ELR (cell line): ENCODE data around the gene GRK2.
A peak's percentile ranks its signal among the peaks of the same experiment; 100 is the strongest.
"Not testable (repeated sequence)": the region's sequence is repeated elsewhere in the genome, so short reads cannot be mapped to it uniquely, and the experiment has no call there.

ENCODE experiments used
- DNase-seq: peaks from one replicate; pipeline ENCODE4 v3.0.0-alpha.2; 2015; ENCODE audit warnings: low read depth

Gene GRK2

DNA sequence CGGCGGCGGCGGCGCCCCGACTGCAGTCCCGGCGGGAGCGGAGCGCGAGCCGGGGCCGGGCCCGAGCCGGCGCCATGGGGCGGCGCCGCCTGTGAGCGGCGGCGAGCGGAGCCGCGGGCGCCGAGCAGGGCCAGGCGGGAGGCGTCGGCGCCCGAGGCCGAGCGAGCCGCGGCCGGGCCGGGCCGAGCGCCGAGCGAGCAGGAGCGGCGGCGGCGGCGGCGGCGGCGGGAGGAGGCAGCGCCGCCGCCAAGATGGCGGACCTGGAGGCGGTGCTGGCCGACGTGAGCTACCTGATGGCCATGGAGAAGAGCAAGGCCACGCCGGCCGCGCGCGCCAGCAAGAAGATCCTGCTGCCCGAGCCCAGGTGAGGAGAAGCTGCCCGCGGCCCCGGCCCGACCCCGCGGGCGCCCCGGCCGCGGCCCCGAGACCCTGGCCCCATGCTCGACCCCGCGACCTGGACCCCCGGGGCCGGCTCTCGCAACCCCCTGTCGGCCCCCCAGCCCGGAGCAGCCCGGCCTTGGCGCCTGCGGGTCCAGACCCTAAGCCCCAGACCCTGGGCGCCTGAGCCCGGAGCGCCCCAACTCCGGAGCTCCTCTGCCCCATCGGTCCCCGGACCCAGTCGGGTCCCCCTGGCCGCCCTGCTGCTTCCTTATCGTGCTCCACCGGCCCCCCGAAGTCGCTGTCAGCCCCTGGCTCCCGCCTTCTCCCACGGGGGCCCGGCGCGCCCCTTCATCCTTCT, at the start of gene GRK2:
Gene GRK2, plus strand, starts transcription at position 25 of the 739 bp plus-strand sequence. Its CDS starts 227 bp downstream, at position 252.
- peak; percentile 67 for DNase-seq

- no peak for DNase-seq
Observed at GRCh38 chr11:67227726-67228125, 38.5 kb upstream of the GRK2 start.

GRCh38 chr11:67230406-67230805, 35.9 kb upstream of the GRK2 start:
- DNase-seq = no peak

DNA sequence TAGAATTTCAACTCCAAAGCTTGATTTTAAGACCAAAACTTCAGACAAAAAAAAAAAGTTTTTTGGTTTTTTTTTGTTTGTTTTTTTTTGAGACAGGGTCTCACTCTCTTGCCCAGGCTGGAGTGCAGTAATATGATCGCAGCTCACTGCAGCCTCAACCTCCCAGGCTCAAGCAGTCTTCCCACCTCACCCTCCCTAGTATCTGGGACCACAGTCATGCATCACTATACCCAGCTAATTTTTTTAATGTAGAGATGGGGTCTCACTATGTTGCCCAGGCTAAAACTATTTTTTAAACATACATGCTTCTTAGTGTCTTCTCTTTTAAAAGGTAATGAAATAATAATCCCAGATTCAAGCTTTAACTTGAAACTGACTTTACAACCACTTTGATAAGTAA, 35.4 kb upstream of the GRK2 start:
- DNase-seq = no peak

DNA sequence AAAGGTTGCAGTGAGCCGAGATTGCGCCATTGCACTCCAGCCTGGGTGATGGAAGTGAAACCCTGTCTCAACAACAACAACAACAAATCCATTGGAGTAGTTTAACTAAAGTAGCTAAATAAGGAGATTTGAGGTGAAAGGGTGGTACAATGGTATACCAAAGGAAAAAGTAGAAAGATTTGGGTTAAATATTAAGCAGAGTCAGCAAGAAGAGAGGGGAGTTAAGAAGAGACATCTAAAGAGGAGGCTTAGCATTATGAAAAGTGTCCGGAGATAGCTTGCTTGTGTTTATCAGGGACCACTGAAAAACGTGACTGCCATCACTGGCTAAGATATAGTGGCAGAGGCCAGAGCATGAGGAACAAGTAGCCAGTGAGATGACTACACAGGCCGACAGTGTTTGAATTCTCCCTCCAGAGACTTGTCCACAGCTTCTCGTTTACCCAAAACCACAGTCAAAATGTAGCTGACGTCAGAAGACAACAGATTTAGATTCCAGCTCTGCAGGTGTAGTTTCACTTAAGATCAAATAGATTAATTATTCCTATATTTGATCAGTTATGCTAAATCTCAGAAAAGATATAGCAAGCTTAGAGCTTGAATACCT, 32.6 kb upstream of the GRK2 start:
- DNase-seq = no peak

GRCh38 chr11:67234571-67234970, 31.7 kb upstream of the GRK2 start:
- not testable (repeated sequence) for DNase-seq

DNA sequence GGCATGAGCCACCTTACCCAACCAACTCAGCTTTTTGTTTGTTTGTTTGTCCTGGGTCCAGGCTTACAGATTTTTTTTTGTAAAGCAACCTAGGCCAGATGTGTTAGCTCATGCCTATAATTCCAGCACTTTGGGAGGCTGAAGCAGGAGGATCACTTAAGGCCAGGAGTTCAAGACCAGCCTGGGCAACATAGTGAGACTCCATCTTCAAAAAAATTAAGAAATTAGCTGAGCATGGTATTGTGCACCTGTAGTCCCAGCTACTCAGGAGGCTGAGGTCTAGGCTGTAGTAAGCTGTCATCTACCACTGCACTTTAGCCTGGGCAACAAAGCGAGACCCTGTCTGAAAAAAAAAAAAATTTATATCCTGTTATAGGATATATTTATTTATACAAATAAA, 28.7 kb upstream of the GRK2 start:
- no peak for DNase-seq

DNA sequence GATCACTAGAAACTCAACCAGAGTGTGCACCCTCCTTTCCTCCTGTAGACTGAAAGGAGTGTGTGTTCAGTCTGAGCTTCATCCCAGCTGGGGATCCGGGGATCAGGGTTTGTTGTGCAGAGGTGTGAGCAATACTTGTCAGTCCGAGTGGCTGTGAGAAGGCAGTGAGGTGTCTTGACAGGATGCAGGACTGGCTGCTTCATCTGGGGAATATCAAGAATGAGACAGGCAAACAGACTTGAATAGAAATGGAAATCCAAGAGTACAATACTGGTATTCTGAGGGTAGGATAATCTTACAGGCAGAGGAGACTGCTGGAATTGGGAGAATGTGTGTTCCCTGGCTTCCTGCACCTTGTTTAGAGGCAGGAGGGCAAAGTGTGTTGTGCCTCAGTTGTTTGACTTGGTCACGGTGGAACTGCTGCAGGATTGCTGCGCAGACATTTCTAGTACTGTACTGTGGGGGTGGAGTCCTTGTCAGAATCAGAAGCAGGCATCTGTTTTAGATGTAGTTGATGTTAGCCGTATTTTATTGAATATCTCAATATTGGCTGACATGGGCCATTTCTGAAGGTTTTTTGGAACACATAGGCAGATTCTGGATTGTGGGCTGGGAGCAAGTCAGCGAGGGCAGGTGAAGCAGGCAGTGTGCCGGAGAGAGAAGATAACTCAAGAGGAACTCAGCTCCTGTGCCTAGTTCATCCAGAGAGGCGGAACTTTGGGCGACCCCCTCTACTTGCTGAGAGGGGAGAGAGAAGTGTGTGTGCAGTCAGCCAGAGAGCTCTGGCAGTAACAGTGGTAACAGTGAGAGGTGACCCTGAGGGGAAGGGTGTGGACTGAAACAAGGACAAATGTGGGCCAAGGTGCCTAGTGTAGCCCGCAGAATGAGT, 27.1 kb upstream of the GRK2 start:
- DNase-seq = peak; percentile 50

DNA sequence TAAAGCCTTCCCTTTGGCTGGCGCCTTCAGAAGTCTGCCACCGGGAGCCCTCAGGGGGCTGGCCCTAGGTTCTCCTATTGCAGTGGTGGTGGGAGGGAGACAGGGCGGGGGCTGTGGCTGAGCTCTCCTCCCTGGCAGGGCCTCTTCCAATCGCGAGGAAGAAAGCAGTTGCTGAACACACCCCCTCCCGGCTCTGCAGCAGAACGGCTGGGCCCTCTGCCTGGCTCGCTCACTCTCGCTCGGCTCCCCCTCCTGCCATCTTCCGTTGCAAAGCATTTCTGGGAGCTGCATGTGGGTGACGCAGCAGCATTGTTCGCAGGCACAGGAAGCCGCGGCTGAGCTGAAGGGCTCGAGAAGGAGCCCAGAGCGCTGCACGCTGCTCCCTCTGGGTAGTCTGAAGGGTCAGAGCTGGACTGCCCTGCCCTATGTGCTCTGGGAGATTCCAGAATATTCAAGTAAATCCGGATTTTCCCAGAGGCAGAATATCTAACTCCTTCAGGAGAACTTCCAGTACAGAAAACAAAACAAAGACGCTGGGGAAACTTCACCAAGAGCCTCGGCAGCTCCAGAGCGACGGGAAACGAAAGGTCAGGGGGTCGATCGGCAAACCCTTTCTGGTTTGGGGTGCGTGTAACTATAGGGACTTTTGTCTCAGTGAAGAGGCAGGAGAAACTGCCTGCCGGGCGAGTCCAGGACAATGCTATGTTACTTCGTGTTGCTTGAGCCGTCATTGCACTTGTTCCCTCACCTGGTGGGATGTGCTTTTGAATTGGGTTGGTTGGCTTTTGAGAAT, 26.3 kb upstream of the GRK2 start:
- peak; percentile 99 for DNase-seq

DNA sequence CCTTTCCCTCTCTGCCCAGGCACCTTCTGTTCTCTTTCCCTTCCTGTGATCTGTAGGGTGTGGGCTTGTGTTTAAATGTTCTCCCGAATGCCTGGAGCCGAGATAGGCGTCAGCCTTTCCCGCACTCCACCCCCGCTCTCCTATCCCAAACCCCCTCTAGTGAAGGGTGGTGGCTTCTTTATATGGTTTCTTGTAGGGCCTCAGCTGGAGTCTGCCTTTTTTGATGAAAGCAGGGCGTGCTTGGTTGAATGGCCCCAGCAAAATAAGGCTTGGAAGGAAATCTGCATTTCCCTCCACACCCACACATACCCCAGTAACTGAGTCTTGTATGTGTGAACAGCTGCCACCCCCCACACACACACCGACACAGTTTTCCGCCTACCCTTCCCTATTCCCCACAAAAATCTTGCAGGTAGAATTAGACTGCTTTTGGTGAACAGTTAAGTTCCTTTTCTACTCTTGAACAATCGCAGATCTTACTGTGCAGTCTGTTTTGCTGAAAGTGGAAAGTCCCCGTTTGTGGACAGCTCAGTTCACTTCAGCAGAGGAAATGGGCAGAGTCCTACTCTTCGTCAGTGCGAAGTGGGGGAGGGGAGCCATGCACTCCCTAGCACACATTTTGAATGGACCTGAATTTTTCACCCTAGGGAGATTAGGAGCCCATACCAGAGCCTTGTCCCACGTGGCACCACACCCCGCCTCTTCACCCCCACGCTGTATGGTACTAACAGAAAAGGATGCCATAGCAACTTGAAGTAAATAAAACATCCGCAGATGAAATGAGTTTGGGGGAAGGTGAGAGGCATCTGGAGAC, 25.5 kb upstream of the GRK2 start:
- DNase-seq = peak; percentile 82

- no peak for DNase-seq
Observed at GRCh38 chr11:67242548-67242947, 23.7 kb upstream of the GRK2 start.

GRCh38 chr11:67243051-67243450, 23.2 kb upstream of the GRK2 start:
- no peak for DNase-seq

DNA sequence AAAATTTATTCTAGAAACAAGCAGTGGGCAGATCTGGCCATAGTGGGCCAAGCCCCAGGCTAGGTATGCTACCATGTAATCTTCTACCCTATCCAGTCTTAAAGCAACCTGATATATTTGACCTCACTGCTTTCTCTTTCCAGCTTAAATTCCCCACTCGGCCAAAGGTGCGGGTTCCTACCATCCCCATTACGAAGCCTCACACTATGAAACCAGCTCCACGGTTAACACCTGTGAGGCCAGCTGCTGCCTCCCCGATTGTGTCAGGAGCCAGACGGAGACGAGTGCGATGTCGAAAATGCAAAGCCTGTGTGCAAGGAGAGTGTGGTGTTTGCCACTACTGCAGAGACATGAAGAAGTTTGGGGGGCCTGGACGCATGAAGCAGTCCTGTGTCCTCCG, 21.2 kb upstream of the GRK2 start:
- no peak for DNase-seq

- no peak for DNase-seq
Observed at GRCh38 chr11:67247946-67248550, 18.2 kb upstream of the GRK2 start.

- peak; percentile 31 for DNase-seq
Observed at GRCh38 chr11:67248653-67249052, 17.6 kb upstream of the GRK2 start.

- no peak for DNase-seq
Observed at GRCh38 chr11:67250059-67251043, 15.9 kb upstream of the GRK2 start.

DNA sequence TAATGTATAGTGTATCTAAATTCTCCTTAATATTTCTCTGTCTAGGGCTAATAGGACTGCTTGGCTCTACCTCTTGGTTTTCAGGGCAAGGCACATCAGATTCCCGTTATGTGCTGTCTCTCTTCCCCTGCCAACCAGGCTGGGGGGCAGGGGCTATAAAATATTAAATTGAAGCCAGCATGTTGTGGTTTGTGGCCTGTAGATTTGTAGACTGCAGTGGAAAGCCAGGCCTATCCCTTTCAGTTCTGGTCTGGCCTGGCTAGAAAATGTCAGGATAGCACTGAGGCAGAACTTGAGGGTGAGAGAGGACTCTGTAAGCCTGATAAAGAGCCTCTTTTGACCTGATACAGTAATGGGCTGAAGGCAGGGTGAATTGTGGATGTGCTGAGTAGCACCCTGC, 14.4 kb upstream of the GRK2 start:
- DNase-seq = no peak

DNA sequence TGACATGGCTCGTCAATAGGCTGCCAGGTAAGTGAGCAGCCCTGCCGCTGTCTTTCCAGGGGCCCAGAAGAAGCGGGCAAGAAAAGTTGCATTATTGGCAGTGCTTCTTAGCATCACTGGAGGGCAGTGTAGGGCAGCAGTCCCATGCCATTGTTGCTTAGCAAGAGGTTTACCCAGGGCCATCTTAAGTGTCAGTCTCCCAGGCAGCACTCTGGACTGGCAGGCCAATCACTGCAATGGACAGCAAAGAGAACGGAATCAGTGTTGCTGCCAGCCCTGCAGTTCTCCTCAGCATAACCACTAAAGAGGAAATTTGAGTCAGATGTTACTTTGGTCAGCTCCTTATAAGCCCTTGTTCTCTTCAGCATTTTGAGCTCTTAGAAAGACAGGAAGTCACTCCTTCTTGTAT, 13.4 kb upstream of the GRK2 start:
- peak; percentile 60 for DNase-seq

GRCh38 chr11:67253872-67254624, 12.2 kb upstream of the GRK2 start:
- DNase-seq = no peak
